ENCODE measurements around the gene IVL. TPM values are rescaled to one million over a fixed set of nuclear protein-coding genes. Genes with fewer than 3 reads are reported as not detected.

IVL gene
- total RNA-seq, 1 experiment from 2014 or later: not detected

DNA sequence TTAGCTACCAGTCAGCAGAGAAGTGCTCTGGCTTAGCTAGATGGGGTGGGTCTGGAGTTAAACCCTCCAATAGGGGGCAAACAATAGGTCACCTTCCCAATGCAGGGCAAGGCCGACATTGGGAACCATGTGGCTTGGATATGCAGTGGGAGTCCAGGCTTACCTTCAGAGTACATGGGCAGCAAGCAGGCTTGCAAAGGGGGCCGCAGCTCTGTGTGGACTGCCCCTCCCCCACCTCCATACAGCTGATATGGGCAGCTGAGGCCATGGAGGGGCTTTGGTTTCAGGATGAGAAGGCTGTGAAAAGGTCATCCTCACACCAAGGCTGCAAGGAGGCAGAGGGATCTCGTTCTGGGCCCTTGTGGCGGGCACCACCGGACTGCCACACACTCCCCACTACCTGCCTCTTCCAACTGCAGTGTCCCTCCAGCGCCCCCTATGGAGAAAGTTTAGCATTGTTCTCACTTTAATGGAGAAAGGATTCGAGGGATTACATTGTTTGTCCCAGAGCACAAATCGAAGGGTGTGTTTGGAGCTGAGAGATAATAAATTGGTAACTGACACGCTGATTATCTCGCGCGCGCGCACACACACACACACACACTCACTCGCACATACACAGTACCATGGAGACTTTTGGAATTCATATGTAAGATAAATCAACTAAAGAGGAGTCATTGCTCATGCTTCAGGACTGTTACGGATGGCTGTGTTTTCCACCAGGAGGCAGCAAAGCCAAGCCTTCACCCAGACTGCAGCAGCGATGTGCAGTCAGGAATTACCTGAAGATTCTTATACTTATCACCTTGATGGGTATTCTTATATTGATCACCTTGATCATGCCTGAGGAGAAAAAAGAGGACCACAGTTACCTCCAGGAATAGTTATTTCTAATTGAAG is 37.3 kb upstream of the IVL start:
- Histone ChIP-seq H3K9ac (ENCODE audit: low read length) (no peak overlapping the region), H3K4me3 (replicated peaks in 1 of 2; ENCODE audit: low read depth in 1 of 2, low read length in 2 of 2) (no peak overlapping the region), H4K20me1 (ENCODE audit: insufficient read depth) (no peaks in the 10 kb centered on the region; the same call in 1 of the 2 replicates), H3K4me2 (ENCODE audit: low read length) (peak overlapping the region; percentile 31; the same call in 1 of the 2 replicates), H3K4me1 (ENCODE audit: control insufficient read depth in 1 of 2, insufficient read depth in 2 of 2, low read length in 2 of 2) (no peaks in the 10 kb centered on the region), H3K9me3 (ENCODE audit: control insufficient read depth in 1 of 2, insufficient read depth in 1 of 2, low read depth in 1 of 2, low read length in 2 of 2) (no peaks in the 10 kb centered on the region), H3K79me2 (ENCODE audit: insufficient read depth, low read length) (no peaks in the 10 kb centered on the region), H2AFZ (ENCODE audit: low read depth, low read length, poor library complexity, severe bottlenecking) (no peak overlapping the region), H3K27ac (ENCODE audit: low read depth, low read length) (no peak overlapping the region), H3K27me3 (ENCODE audit: insufficient read depth, low read length) (peaks cover 14% of the 10 kb centered on the region; the same call in 1 of the 2 replicates), H3K9me2 (ENCODE audit: insufficient read depth) (no peaks in the 10 kb centered on the region), H3K36me3 (ENCODE audit: control insufficient read depth in 1 of 2, insufficient read depth in 2 of 2, low read length in 2 of 2) (no peaks in the 10 kb centered on the region)
- BruUV-seq (replicated peaks): no TSS peak
- ChIA-PET POLR2A (no interaction called here), RAD21 (ENCODE audit: low non-redundant PET in 1 of 2, low total read pairs in 2 of 2, uncharacterized antibody in 2 of 2, unreplicated experiment in 2 of 2) (no interaction called here), CTCF (interaction anchor here (0.6 to 6.0 kb wide), 18 partner anchors 15 to 429 kb away, joined by 3 to 94 read pairs (median 4); no protein-coding TSS in a partner anchor)
- ATAC-seq (peak; percentile 86), DNase-seq (ENCODE audit: low read depth, low spot score) (peak; percentile 52)
- TF ChIP-seq YY1 (IDR thresholded peaks at IDR 0.05; ENCODE audit: extremely low read depth, insufficient replicate concordance, low read depth, low read length) (no peak), RAD21 (IDR thresholded peaks at IDR 0.05; ENCODE audit: low read depth) (peak; percentile 77), POLR2AphosphoS5 (IDR thresholded peaks at IDR 0.05; ENCODE audit: low read depth, low read length) (no peak)
- TF ChIP-seq, protein P1, sequence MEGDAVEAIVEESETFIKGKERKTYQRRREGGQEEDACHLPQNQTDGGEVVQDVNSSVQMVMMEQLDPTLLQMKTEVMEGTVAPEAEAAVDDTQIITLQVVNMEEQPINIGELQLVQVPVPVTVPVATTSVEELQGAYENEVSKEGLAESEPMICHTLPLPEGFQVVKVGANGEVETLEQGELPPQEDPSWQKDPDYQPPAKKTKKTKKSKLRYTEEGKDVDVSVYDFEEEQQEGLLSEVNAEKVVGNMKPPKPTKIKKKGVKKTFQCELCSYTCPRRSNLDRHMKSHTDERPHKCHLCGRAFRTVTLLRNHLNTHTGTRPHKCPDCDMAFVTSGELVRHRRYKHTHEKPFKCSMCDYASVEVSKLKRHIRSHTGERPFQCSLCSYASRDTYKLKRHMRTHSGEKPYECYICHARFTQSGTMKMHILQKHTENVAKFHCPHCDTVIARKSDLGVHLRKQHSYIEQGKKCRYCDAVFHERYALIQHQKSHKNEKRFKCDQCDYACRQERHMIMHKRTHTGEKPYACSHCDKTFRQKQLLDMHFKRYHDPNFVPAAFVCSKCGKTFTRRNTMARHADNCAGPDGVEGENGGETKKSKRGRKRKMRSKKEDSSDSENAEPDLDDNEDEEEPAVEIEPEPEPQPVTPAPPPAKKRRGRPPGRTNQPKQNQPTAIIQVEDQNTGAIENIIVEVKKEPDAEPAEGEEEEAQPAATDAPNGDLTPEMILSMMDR (IDR thresholded peaks at IDR 0.05 in 2 of 3, conservative IDR thresholded peaks at IDR 0.05 in 1 of 3; ENCODE audit: borderline replicate concordance in 1 of 3, insufficient read depth in 1 of 3, low read depth in 2 of 3, low read length in 2 of 3): peak; percentile 56 to 89 (median 75)
- intact Hi-C loops (cut with micrococcal nuclease): loop anchor here (1.0 to 5.0 kb wide), 6 partner anchors 55 to 408 kb away; partner anchors contain the start of gene SPRR1B

Data from HCT116 (cell line).